ENCODE data around the gene PIGH.
"Not testable (repeated sequence)": the region's sequence is repeated elsewhere in the genome, so short reads cannot be mapped to it uniquely, and the experiment has no call there.

Gene PIGH

GRCh38 chr14:67607646-67608045, 7.6 kb upstream of the PIGH start:
- DNase-seq: no peak

- DNase-seq: no peak
These were observed 3.0 kb upstream of the PIGH start for GRCh38 chr14:67602995-67603545.

GRCh38 chr14:67602076-67602475, 2.0 kb upstream of the PIGH start:
- DNase-seq: no peak

- not testable (repeated sequence) for DNase-seq
These were observed 500 bp upstream of the PIGH start for GRCh38 chr14:67600562-67600974.

GRCh38 chr14:67595392-67595791, 4.7 kb downstream of the PIGH start:
- no peak for DNase-seq

GRCh38 chr14:67593650-67594049, 6.4 kb downstream of the PIGH start:
- not testable (repeated sequence) for DNase-seq

GRCh38 chr14:67589204-67589770, 10.8 kb downstream of the PIGH start:
- no peak for DNase-seq

- DNase-seq: no peak
These were observed 13.7 kb downstream of the PIGH start for GRCh38 chr14:67586369-67586768.

- no peak for DNase-seq
These were observed 15.1 kb downstream of the PIGH start for GRCh38 chr14:67584978-67585377.

GRCh38 chr14:67583711-67584644, 16.1 kb downstream of the PIGH start:
- peak; percentile 36 for DNase-seq

GRCh38 chr14:67582061-67582460, 18.0 kb downstream of the PIGH start:
- DNase-seq: no peak

GRCh38 chr14:67581643-67582042, 18.4 kb downstream of the PIGH start:
- DNase-seq: no peak

GRCh38 chr14:67580336-67581171, 19.5 kb downstream of the PIGH start:
- no peak for DNase-seq

GRCh38 chr14:67579636-67580035, 20.4 kb downstream of the PIGH start:
- DNase-seq: no peak

GRCh38 chr14:67579040-67579439, 21.0 kb downstream of the PIGH start:
- no peak for DNase-seq

- DNase-seq: no peak
These were observed 21.9 kb downstream of the PIGH start for GRCh38 chr14:67577909-67578749.

GRCh38 chr14:67577181-67577808, 22.8 kb downstream of the PIGH start:
- DNase-seq: no peak

GRCh38 chr14:67576216-67576955, 23.7 kb downstream of the PIGH start:
- DNase-seq: no peak

GRCh38 chr14:67575684-67576083, 24.4 kb downstream of the PIGH start:
- DNase-seq: peak; percentile 6

GRCh38 chr14:67574806-67575205, 25.3 kb downstream of the PIGH start:
- DNase-seq: no peak

GRCh38 chr14:67574156-67574555, 25.9 kb downstream of the PIGH start:
- no peak for DNase-seq

Data from fibroblast of skin of right biceps (primary cell).